GM12878 (cell line): Measurements from ENCODE around the gene ADAMTSL1. TPM values are rescaled to one million over a fixed set of nuclear protein-coding genes. Genes with fewer than 3 reads are reported as not detected.

Experiments used
- ATAC-seq: fragments of 200-7000 bp; cut with Tn5 transposase; 3 replicates; pipeline ENCODE4 v1.9.1; 2020; ENCODE audit warnings: mild to moderate bottlenecking, moderate library complexity
- BruUV-seq: library from RNA; stranded (reverse); fragments of 400-500 nt; replicated peaks from 2 replicates; lab custom pipeline; 2021; lab: Mats Ljungman, UMichigan
- CTCF ChIA-PET: fragments of 300-600 bp; sonication (Branson Sonifier 250); formaldehyde crosslinking; extraction: SDS; loops from one replicate; lab custom pipeline; 2021; ENCODE audit warnings: inconsistent platforms; lab: Yijun Ruan, JAX
- POLR2A ChIA-PET: fragments of 350-600 bp; formaldehyde crosslinking; extraction: SDS; loops from one replicate; lab custom pipeline; 2021; ENCODE audit warnings: inconsistent platforms; lab: Charles Lee
- RAD21 ChIA-PET: fragments of 300-600 bp; sonication (Branson Sonifier 250); formaldehyde crosslinking; loops from one replicate; lab custom pipeline; 2023; ENCODE audit warnings: antibody characterized with exemption; ENCODE audit not compliant: unreplicated experiment; lab: Charles Lee
- SMC1A ChIA-PET: fragments of 300-600 bp; sonication (Branson Sonifier 250); formaldehyde crosslinking; loops from one replicate; lab custom pipeline; 2023; ENCODE audit not compliant: unreplicated experiment, uncharacterized antibody; lab: Charles Lee
- DNase-seq: peaks from one replicate; pipeline ENCODE4 v3.0.0-alpha.2; 2011; ENCODE audit warnings: low read depth, low spot score
- FAIRE-seq: peaks from 3 replicates; lab custom pipeline; 2011; peaks lifted over from hg19 to GRCh38; lab: Jason Lieb, UNC
- H2AFZ ChIP-seq: 2 replicates; pipeline ENCODE4 v1.6.0; 2011; ENCODE audit warnings: low read depth, low read length, control low read depth; ENCODE audit not compliant: control insufficient read depth
- H3K27ac ChIP-seq: 2 replicates; pipeline ENCODE4 v1.5.1; 2011; ENCODE audit warnings: control low read depth; ENCODE audit not compliant: control insufficient read depth, insufficient read depth
- H3K27me3 ChIP-seq, 2 experiments: replicated peaks in 1 of 2; 2 replicates each; pipeline versions ENCODE4 v1.6.0 to v1.6.1; 2011; ENCODE audit warnings: low read length in 1 of 2; ENCODE audit not compliant: control insufficient read depth in 2 of 2, insufficient read depth in 2 of 2
- H3K36me3 ChIP-seq, 2 experiments: 2 replicates each; pipeline ENCODE4 v1.5.1; 2011; ENCODE audit warnings: low read length in 1 of 2; ENCODE audit not compliant: control insufficient read depth in 2 of 2, insufficient read depth in 2 of 2
- H3K4me1 ChIP-seq: 2 replicates; pipeline ENCODE4 v1.6.1; 2011; ENCODE audit warnings: mild to moderate bottlenecking, low read length, moderate library complexity, mixed read lengths; ENCODE audit not compliant: control insufficient read depth, insufficient read depth
- H3K4me2 ChIP-seq: 2 replicates; pipeline ENCODE4 v1.6.0; 2011; ENCODE audit warnings: control low read depth; ENCODE audit not compliant: control insufficient read depth, insufficient read depth
- H3K4me3 ChIP-seq: fragments of 200-600 bp; sonication (generic); 2 replicates; pipeline ENCODE4 v1.5.1; 2016
- H3K79me2 ChIP-seq: 2 replicates; pipeline ENCODE4 v1.6.0; 2011; ENCODE audit warnings: low read length; ENCODE audit not compliant: control insufficient read depth, insufficient read depth
- H3K9ac ChIP-seq: 2 replicates; pipeline ENCODE4 v1.8.0; 2011; ENCODE audit warnings: low read length, control low read depth, mixed read lengths; ENCODE audit not compliant: control insufficient read depth, insufficient read depth
- H3K9me3 ChIP-seq: replicated peaks from 3 replicates; pipeline ENCODE4 v1.5.1; 2011; ENCODE audit warnings: mild to moderate bottlenecking, low read length; ENCODE audit not compliant: control insufficient read depth, insufficient read depth
- H4K20me1 ChIP-seq: 2 replicates; pipeline ENCODE4 v1.6.0; 2011; ENCODE audit not compliant: control insufficient read depth, insufficient read depth
- BACH1 ChIP-seq: fragments of 450-650 bp; IDR thresholded peaks from 2 replicates; pipeline ENCODE4 v1.6.1; 2017; ENCODE audit warnings: mild to moderate bottlenecking, borderline replicate concordance
- BMI1 ChIP-seq: fragments of 450-650 bp; IDR thresholded peaks from 2 replicates; pipeline ENCODE4 v1.6.1; 2016; ENCODE audit warnings: mild to moderate bottlenecking, moderate library complexity, borderline replicate concordance
- CBX3 ChIP-seq: fragments of 200-600 bp; sonication (generic); IDR thresholded peaks from 2 replicates; pipeline ENCODE4 v1.6.1; 2016; ENCODE audit warnings: low read depth, borderline replicate concordance
- CREM ChIP-seq: IDR thresholded peaks from 2 replicates; pipeline ENCODE4 v1.6.1; 2014; ENCODE audit warnings: antibody characterized with exemption, low read depth
- EED ChIP-seq: sonication (generic); IDR thresholded peaks from 2 replicates; pipeline ENCODE4 v1.6.1; 2016; ENCODE audit warnings: antibody characterized with exemption, low read depth
- ETV6 ChIP-seq, 2 experiments: fragments of 450-650 bp in 1 of 2; IDR thresholded peaks in 1 of 2; conservative IDR thresholded peaks in 1 of 2; 2 replicates each; pipeline ENCODE4 v1.6.1; 2014; ENCODE audit warnings: antibody characterized with exemption in 1 of 2, borderline replicate concordance in 1 of 2, low read depth in 1 of 2, mild to moderate bottlenecking in 1 of 2, moderate library complexity in 1 of 2
- EZH2 ChIP-seq: IDR thresholded peaks from 2 replicates; pipeline ENCODE4 v1.6.1; 2012; ENCODE audit warnings: low read depth, mild to moderate bottlenecking, control low read depth, inconsistent platforms, low read length, borderline replicate concordance; ENCODE audit not compliant: control insufficient read depth
- FOXK2 ChIP-seq: fragments of 450-650 bp; IDR thresholded peaks from 2 replicates; pipeline ENCODE4 v1.6.1; 2017; ENCODE audit warnings: mild to moderate bottlenecking, moderate library complexity
- MEF2A ChIP-seq: IDR thresholded peaks from 2 replicates; pipeline ENCODE4 v1.6.1; 2011; ENCODE audit warnings: low read depth, mild to moderate bottlenecking, low read length, moderate library complexity; ENCODE audit not compliant: insufficient read depth
- MTA3 ChIP-seq: IDR thresholded peaks from 2 replicates; pipeline ENCODE4 v1.6.1; 2012; ENCODE audit warnings: low read length, inconsistent platforms, borderline replicate concordance
- ZNF24 ChIP-seq: fragments of 450-650 bp; IDR thresholded peaks from 2 replicates; pipeline ENCODE4 v1.6.1; 2017; ENCODE audit warnings: antibody characterized with exemption, mild to moderate bottlenecking
- WGBS: methylation state at CpG from one replicate; pipeline ENCODE4 v1.1.6; 2016; ENCODE audit warnings: low lambda C conversion rate; ENCODE audit not compliant: insufficient replicate concordance, insufficient coverage; ENCODE audit errors: missing lambda C conversion rate; 5-methylcytosine and 5-hydroxymethylcytosine counted together
- in situ Hi-C: fragments of 300-500 bp; cut with MboI; formaldehyde crosslinking; loops from 9 replicates; pipeline ENCODE4 v1.14.3; 2018; ENCODE audit warnings: mixed read lengths
- intact Hi-C: fragments of 100-400 bp; cut with micrococcal nuclease; formaldehyde crosslinking; loops from one replicate; pipeline ENCODE4 v1.14.2; 2022; ENCODE audit not compliant: unreplicated experiment
- polyA plus RNA-seq, 11 experiments: library from polyadenylated mRNA; depleted of rRNA in 4 of 11; unstranded in 6 of 11; stranded (reverse) in 5 of 11; fragments of >200 nt; fragmentation: Nextera tagmentation in 4 of 11; fragmentation: Illumina TruSeq in 1 of 11; extraction: Ambion mirVana in 4 of 11; extraction: Trizol in 1 of 11; gene quantifications; 1 replicate in 1 of 11; 2 replicates in 10 of 11; pipeline versions ENCODE4 v1.2.1 to v1.2.3, GENCODE V29; 2011 to 2016; ENCODE audit warnings: inconsistent platforms in 2 of 11, missing spikeins in 2 of 11, low read depth in 1 of 11
- total RNA-seq, 4 experiments: library from RNA; depleted of rRNA in 3 of 4; stranded (reverse); fragments of >200 nt in 3 of 4; fragmentation: Illumina TruSeq in 1 of 4; extraction: Trizol in 1 of 4; gene quantifications; 2 replicates each; pipeline versions ENCODE4 v1.2.1 to v1.2.3, GENCODE V29; 2013 to 2021
- TF ChIP-seq, protein P1 (sequence below), 3 experiments: IDR thresholded peaks in 2 of 3; conservative IDR thresholded peaks in 1 of 3; 2 replicates each; pipeline ENCODE4 v1.5.1; 2011; ENCODE audit warnings: low read depth in 3 of 3, low read length in 3 of 3, mild to moderate bottlenecking in 3 of 3, control low read depth in 2 of 3, moderate library complexity in 2 of 3, inconsistent platforms in 1 of 3, mixed read lengths in 1 of 3; ENCODE audit not compliant: control insufficient read depth in 2 of 3, insufficient read depth in 1 of 3; ENCODE audit errors: extremely low read depth in 1 of 3
- TF ChIP-seq, protein P2 (sequence below): IDR thresholded peaks from 2 replicates; pipeline ENCODE4 v1.6.1; 2011; ENCODE audit warnings: borderline replicate concordance, low read depth, mild to moderate bottlenecking, moderate library complexity, mixed read lengths, low read length; ENCODE audit not compliant: insufficient read depth; ENCODE audit errors: extremely low read length
- TF ChIP-seq, protein P3 (sequence below): fragments of 450-650 bp; IDR thresholded peaks from 2 replicates; pipeline ENCODE4 v1.6.1; 2017; ENCODE audit warnings: mild to moderate bottlenecking, low read depth, inconsistent platforms; ENCODE audit not compliant: poor library complexity, severe bottlenecking
- TF ChIP-seq, protein P4 (sequence below): fragments of 450-650 bp; IDR thresholded peaks from 2 replicates; pipeline ENCODE4 v1.6.1; 2014; ENCODE audit warnings: mild to moderate bottlenecking

Gene ADAMTSL1
- total and polyA plus RNA-seq, 10 of the 15 experiments (the other 5 are each of a cell fraction or from before 2014, with no cell fraction given), result 0.01 to 0.10 (median 0.07) TPM; not detected in 6

DNA sequence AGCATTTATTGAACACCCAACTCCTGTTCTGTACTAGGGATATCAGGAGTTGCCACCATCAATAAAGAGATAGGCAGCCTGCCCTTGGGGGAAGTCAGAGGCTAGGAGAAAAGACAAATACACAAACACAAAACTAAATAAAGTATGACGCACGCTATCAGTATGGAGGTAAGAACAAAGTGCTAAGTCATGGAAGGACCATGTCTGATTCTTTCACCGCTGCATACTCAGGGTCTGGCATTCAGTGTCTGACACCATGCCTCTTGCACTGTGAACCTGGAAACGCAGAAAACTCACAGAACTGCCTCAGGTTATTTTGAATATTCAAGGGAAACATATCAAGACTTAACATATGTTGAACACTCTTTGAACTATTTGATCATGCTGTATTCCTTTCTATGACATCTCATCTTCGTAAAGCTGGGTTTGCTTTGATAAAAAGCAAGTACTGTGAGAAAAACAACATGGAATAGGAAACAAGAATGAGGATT is 65.3 kb downstream of the ADAMTSL1 start (continued):
- TF ChIP-seq, protein P1, sequence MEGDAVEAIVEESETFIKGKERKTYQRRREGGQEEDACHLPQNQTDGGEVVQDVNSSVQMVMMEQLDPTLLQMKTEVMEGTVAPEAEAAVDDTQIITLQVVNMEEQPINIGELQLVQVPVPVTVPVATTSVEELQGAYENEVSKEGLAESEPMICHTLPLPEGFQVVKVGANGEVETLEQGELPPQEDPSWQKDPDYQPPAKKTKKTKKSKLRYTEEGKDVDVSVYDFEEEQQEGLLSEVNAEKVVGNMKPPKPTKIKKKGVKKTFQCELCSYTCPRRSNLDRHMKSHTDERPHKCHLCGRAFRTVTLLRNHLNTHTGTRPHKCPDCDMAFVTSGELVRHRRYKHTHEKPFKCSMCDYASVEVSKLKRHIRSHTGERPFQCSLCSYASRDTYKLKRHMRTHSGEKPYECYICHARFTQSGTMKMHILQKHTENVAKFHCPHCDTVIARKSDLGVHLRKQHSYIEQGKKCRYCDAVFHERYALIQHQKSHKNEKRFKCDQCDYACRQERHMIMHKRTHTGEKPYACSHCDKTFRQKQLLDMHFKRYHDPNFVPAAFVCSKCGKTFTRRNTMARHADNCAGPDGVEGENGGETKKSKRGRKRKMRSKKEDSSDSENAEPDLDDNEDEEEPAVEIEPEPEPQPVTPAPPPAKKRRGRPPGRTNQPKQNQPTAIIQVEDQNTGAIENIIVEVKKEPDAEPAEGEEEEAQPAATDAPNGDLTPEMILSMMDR (IDR thresholded peaks at IDR 0.05 in 2 of 3, conservative IDR thresholded peaks at IDR 0.05 in 1 of 3; ENCODE audit: control insufficient read depth in 2 of 3, extremely low read depth in 1 of 3, insufficient read depth in 1 of 3, low read depth in 3 of 3, low read length in 3 of 3), result no peak
- TF ChIP-seq EED, result no peak
- TF ChIP-seq, protein P2, sequence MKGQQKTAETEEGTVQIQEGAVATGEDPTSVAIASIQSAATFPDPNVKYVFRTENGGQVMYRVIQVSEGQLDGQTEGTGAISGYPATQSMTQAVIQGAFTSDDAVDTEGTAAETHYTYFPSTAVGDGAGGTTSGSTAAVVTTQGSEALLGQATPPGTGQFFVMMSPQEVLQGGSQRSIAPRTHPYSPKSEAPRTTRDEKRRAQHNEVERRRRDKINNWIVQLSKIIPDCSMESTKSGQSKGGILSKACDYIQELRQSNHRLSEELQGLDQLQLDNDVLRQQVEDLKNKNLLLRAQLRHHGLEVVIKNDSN, result no peak
- no peak for TF ChIP-seq CREM

DNA sequence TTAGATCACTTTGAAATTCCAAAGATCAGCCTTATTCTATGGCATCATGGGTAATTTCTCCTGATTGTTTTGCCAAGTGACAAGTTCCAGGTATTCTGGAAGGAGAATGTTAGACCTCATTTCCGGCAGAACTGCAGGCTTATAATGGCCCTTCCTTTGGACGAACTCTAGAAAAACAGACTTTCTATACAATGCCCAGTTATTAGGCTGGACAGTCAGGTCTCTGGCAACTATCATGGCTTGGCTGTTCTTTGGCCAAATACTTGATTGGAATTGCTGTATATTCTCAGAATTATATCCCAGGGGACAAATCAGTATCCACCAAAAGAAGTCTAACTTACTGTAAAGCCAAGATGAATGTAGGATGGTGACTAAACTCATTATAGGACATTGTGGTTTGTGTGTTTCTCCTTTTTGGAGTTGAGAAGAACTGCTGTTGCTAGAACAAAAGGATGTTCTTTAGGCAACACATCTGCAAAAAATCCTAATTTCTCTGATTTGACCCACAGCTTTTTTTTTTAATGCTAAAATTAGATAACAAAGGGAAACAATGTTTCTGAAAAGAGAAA is 69.0 kb downstream of the ADAMTSL1 start:
- Histone ChIP-seq H3K9me3 (no peaks in the 10 kb centered on the region), H2AFZ (no peak overlapping the region), H3K36me3 (no peaks in the 10 kb centered on the region), H3K4me3 (no peak overlapping the region), H3K4me2 (no peak overlapping the region), H3K27me3 (no peaks in the 10 kb centered on the region), H3K4me1 (no peaks in the 10 kb centered on the region), H3K9ac (no peak overlapping the region), H4K20me1 (no peaks in the 10 kb centered on the region), H3K79me2 (no peaks in the 10 kb centered on the region), H3K27ac (no peak overlapping the region)
- POLR2A ChIA-PET, result no interaction called here
- DNase-seq (no peak), ATAC-seq (no peak), FAIRE-seq (no peak)
- BruUV-seq, result no TSS peak
- in situ Hi-C loops, result no loop called here
- CTCF ChIA-PET, result no interaction called here
- RAD21 ChIA-PET, result no interaction called here
- intact Hi-C loops, result no loop called here
- 67% methylated on average over 2 of the region's 2 CpGs for WGBS
- SMC1A ChIA-PET, result no interaction called here
- no peak for TF ChIP-seq BMI1
- TF ChIP-seq MTA3, result no peak
- TF ChIP-seq ZNF24, result no peak
- no peak for TF ChIP-seq BACH1
- TF ChIP-seq MEF2A, result no peak
- no peak for TF ChIP-seq CBX3
- TF ChIP-seq, protein P3, sequence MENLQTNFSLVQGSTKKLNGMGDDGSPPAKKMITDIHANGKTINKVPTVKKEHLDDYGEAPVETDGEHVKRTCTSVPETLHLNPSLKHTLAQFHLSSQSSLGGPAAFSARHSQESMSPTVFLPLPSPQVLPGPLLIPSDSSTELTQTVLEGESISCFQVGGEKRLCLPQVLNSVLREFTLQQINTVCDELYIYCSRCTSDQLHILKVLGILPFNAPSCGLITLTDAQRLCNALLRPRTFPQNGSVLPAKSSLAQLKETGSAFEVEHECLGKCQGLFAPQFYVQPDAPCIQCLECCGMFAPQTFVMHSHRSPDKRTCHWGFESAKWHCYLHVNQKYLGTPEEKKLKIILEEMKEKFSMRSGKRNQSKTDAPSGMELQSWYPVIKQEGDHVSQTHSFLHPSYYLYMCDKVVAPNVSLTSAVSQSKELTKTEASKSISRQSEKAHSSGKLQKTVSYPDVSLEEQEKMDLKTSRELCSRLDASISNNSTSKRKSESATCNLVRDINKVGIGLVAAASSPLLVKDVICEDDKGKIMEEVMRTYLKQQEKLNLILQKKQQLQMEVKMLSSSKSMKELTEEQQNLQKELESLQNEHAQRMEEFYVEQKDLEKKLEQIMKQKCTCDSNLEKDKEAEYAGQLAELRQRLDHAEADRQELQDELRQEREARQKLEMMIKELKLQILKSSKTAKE, result no peak
- TF ChIP-seq ETV6 (conservative IDR thresholded peaks at IDR 0.05 in 1 of 2, IDR thresholded peaks at IDR 0.05 in 1 of 2; ENCODE audit: borderline replicate concordance in 1 of 2, low read depth in 1 of 2), result no peak
- TF ChIP-seq, protein P4, sequence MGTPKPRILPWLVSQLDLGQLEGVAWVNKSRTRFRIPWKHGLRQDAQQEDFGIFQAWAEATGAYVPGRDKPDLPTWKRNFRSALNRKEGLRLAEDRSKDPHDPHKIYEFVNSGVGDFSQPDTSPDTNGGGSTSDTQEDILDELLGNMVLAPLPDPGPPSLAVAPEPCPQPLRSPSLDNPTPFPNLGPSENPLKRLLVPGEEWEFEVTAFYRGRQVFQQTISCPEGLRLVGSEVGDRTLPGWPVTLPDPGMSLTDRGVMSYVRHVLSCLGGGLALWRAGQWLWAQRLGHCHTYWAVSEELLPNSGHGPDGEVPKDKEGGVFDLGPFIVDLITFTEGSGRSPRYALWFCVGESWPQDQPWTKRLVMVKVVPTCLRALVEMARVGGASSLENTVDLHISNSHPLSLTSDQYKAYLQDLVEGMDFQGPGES, result no peak
- TF ChIP-seq EZH2, result no peak
- TF ChIP-seq FOXK2, result no peak
